ENCODE data around the gene PBX3.

DNA sequence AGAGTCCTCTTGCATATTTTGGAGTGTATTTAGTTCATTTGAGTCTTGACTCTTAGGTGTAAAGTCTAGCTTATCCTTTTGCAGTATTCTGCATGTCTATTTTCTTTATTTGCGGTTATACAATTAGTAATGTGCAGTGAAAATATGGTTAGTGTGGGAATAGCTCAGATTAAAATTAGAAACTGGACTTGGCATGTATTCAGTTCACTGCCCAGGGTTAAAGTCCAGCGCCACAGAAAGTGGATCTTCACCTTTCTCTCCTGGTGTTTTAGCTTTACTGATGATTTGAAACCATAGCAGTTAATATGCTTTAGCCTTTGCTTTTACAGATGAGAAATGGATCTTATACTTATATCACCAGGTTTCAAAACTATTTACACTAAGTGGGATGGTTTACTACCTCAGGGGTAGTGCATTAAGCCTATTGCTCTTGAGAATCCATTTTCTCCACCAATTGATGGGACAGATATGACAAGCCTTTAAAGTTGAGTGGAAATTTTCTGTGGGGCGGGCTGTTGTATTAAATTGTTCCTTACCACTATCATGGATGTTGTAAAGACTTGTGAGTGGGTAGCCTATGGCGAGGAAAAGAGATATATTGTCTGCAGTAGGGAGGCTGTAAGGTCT lies 48.9 kb downstream of the PBX3 start:
- TF ChIP-seq POLR2A (IDR thresholded peaks at IDR 0.05; ENCODE audit: low read depth, low read length) = no peak
- TF ChIP-seq POLR2AphosphoS5 (IDR thresholded peaks at IDR 0.05; ENCODE audit: low read depth, low read length) = no peak
- TF ChIP-seq TAF1 (IDR thresholded peaks at IDR 0.05; ENCODE audit: low read depth, low read length) = no peak
- TF ChIP-seq POU2F2 (IDR thresholded peaks at IDR 0.05; ENCODE audit: low read depth, low read length) = no peak
- TF ChIP-seq SPI1 (IDR thresholded peaks at IDR 0.05; ENCODE audit: low read depth, low read length) = no peak
